HepG2 (cell line): ENCODE measurements around the gene NAP1L4. TPM values are rescaled to one million over a fixed set of nuclear protein-coding genes. Genes with fewer than 3 reads are reported as not detected.

ENCODE experiments used
- ATAC-seq: fragments of 200-7000 bp; cut with Tn5 transposase; 3 replicates; pipeline ENCODE4 v1.9.1; 2020; ENCODE audit warnings: mild to moderate bottlenecking, moderate library complexity
- BruUV-seq: library from RNA; stranded (reverse); fragments of 400-500 nt; replicated peaks from 2 replicates; lab custom pipeline; 2021; lab: Mats Ljungman, UMichigan
- CTCF ChIA-PET: fragments of 300-600 bp; formaldehyde crosslinking; extraction: SDS; loops from one replicate; lab custom pipeline; 2021; ENCODE audit warnings: low total read pairs, inconsistent platforms, low intra/inter-chr PET ratio; lab: Yijun Ruan, JAX
- POLR2A ChIA-PET: fragments of 350-600 bp; sonication (Branson Sonifier 250); formaldehyde crosslinking; loops from one replicate; lab custom pipeline; 2020; ENCODE audit warnings: antibody characterized with exemption, inconsistent platforms; lab: Yijun Ruan, JAX
- DNase-seq: peaks from one replicate; pipeline ENCODE4 v3.0.0-alpha.2; 2015; ENCODE audit warnings: low spot score
- FAIRE-seq: peaks from 3 replicates; lab custom pipeline; 2011; peaks lifted over from hg19 to GRCh38; lab: Jason Lieb, UNC
- H2AFZ ChIP-seq: one replicate; pipeline ENCODE4 v1.6.1; 2011; ENCODE audit warnings: low read length, inconsistent platforms
- H3K27ac ChIP-seq: fragments of 300-600 bp; 3 replicates; pipeline ENCODE4 v1.8.0; 2011; ENCODE audit warnings: mixed run types, mild to moderate bottlenecking, mixed read lengths, low read length, inconsistent platforms; ENCODE audit not compliant: insufficient read depth; ENCODE audit errors: extremely low read length
- H3K27me3 ChIP-seq, 2 experiments: fragments of 200-600 bp in 1 of 2; 2 replicates in 1 of 2; 3 replicates in 1 of 2; pipeline versions ENCODE4 v1.6.0 to v1.8.0; 2011; ENCODE audit warnings: low read length in 2 of 2, mild to moderate bottlenecking in 2 of 2, moderate library complexity in 2 of 2, inconsistent platforms in 1 of 2; ENCODE audit not compliant: insufficient read depth in 2 of 2, control insufficient read depth in 1 of 2
- H3K36me3 ChIP-seq, 2 experiments: fragments of 200-600 bp in 1 of 2; replicated peaks in 1 of 2; 2 replicates in 1 of 2; 3 replicates in 1 of 2; pipeline versions ENCODE4 v1.5.1 to v1.8.0; 2011; ENCODE audit warnings: low read length in 2 of 2, inconsistent platforms in 1 of 2; ENCODE audit not compliant: insufficient read depth in 2 of 2, control insufficient read depth in 1 of 2
- H3K4me1 ChIP-seq: 2 replicates; pipeline ENCODE4 v1.5.1; 2012; ENCODE audit warnings: low read length, inconsistent platforms; ENCODE audit not compliant: insufficient read depth
- H3K4me2 ChIP-seq: 2 replicates; pipeline ENCODE4 v1.6.0; 2011; ENCODE audit warnings: low read depth, low read length, inconsistent platforms
- H3K4me3 ChIP-seq, 3 experiments: fragments of 200-600 bp in 1 of 3; sonication (generic), shearing (Covaris generic) in 1 of 3; replicated peaks in 1 of 3; 2 replicates each; pipeline ENCODE4 v1.5.1; 2011 to 2016; ENCODE audit warnings: low read length in 3 of 3, inconsistent platforms in 2 of 3, low read depth in 2 of 3, mild to moderate bottlenecking in 2 of 3, control low read depth in 1 of 3, mixed read lengths in 1 of 3; ENCODE audit not compliant: insufficient read depth in 1 of 3
- H3K79me2 ChIP-seq: one replicate; pipeline ENCODE4 v1.6.1; 2011; ENCODE audit warnings: low read length, inconsistent platforms; ENCODE audit not compliant: insufficient read depth
- H3K9ac ChIP-seq: 2 replicates; pipeline ENCODE4 v1.6.0; 2011; ENCODE audit warnings: mild to moderate bottlenecking, low read depth, low read length, inconsistent platforms; ENCODE audit not compliant: insufficient read depth
- H3K9me3 ChIP-seq: 2 replicates; pipeline ENCODE4 v1.5.1; 2012; ENCODE audit warnings: mild to moderate bottlenecking, low read length
- H4K20me1 ChIP-seq: 2 replicates; pipeline ENCODE4 v1.6.0; 2011; ENCODE audit warnings: inconsistent platforms, mild to moderate bottlenecking, low read length, moderate library complexity; ENCODE audit not compliant: insufficient read depth
- CEBPB ChIP-seq: IDR thresholded peaks from 2 replicates; pipeline ENCODE4 v1.6.1; 2011; ENCODE audit warnings: low read depth, low read length, improper control_type of control experiment, borderline replicate concordance
- ETV6 ChIP-seq: sonication (generic); formaldehyde crosslinking; conservative IDR thresholded peaks from 2 replicates; pipeline ENCODE4 v1.4.0; 2020; ENCODE audit warnings: missing genetic modification reagents
- GATAD2A ChIP-seq: IDR thresholded peaks from 2 replicates; pipeline ENCODE4 v1.6.1; 2016
- MEIS1 ChIP-seq: sonication (generic); formaldehyde crosslinking; IDR thresholded peaks from 2 replicates; pipeline ENCODE4 v1.9.0; 2021; ENCODE audit warnings: mild to moderate bottlenecking, missing genetic modification reagents, moderate library complexity, borderline replicate concordance
- NAIF1 ChIP-seq: sonication (generic); formaldehyde crosslinking; IDR thresholded peaks from 2 replicates; pipeline ENCODE4 v1.5.0; 2020; ENCODE audit warnings: mild to moderate bottlenecking, missing genetic modification reagents, borderline replicate concordance
- NR2F2 ChIP-seq: IDR thresholded peaks from 2 replicates; pipeline ENCODE4 v1.6.1; 2012; ENCODE audit warnings: low read depth, inconsistent platforms, borderline replicate concordance
- PAX8 ChIP-seq: sonication (generic); formaldehyde crosslinking; IDR thresholded peaks from 2 replicates; pipeline ENCODE4 v1.8.0; 2022; ENCODE audit warnings: mild to moderate bottlenecking, missing genetic modification reagents, borderline replicate concordance
- PCBP2 ChIP-seq: fragments of 200-400 bp; formaldehyde crosslinking; optimal IDR thresholded peaks from 2 replicates; pipeline ENCODE3; 2018; ENCODE audit warnings: low read length, low read depth; ENCODE audit not compliant: poor library complexity, severe bottlenecking
- PHF20 ChIP-seq: sonication (generic); formaldehyde crosslinking; IDR thresholded peaks from 2 replicates; pipeline ENCODE4 v1.5.0; 2020; ENCODE audit warnings: mild to moderate bottlenecking, missing genetic modification reagents
- RAD21 ChIP-seq: fragments of 450-650 bp; formaldehyde crosslinking; IDR thresholded peaks from 2 replicates; pipeline ENCODE4 v1.5.0; 2020; ENCODE audit warnings: mild to moderate bottlenecking
- RARA ChIP-seq: IDR thresholded peaks from 2 replicates; pipeline ENCODE4 v1.6.1; 2016; ENCODE audit warnings: missing genetic modification reagents, missing compliant biosample characterization
- TOE1 ChIP-seq: sonication (generic); formaldehyde crosslinking; IDR thresholded peaks from 2 replicates; pipeline ENCODE4 v1.4.0; 2020; ENCODE audit warnings: mild to moderate bottlenecking, missing genetic modification reagents
- ZNF10 ChIP-seq: sonication (generic); formaldehyde crosslinking; IDR thresholded peaks from 2 replicates; pipeline ENCODE4 v1.4.0; 2020; ENCODE audit warnings: mild to moderate bottlenecking, low read depth, missing genetic modification reagents, borderline replicate concordance
- ZNF446 ChIP-seq: sonication (generic); formaldehyde crosslinking; IDR thresholded peaks from 2 replicates; pipeline ENCODE4 v1.5.0; 2020; ENCODE audit warnings: mild to moderate bottlenecking, missing genetic modification reagents
- ZNF724P ChIP-seq: sonication (generic); formaldehyde crosslinking; IDR thresholded peaks from 2 replicates; pipeline ENCODE4 v1.8.0; 2022; ENCODE audit warnings: missing genetic modification reagents, borderline replicate concordance
- ZSCAN12 ChIP-seq: sonication (generic); formaldehyde crosslinking; IDR thresholded peaks from 2 replicates; pipeline ENCODE4 v1.9.0; 2021; ENCODE audit warnings: mild to moderate bottlenecking, missing genetic modification reagents
- WGBS: methylation state at CpG from one replicate; pipeline ENCODE4 v1.1.6; 2017; ENCODE audit warnings: low lambda C conversion rate; 5-methylcytosine and 5-hydroxymethylcytosine counted together
- in situ Hi-C: cut with HindIII; loops from 2 replicates; pipeline ENCODE4 v1.10.0; 2017; ENCODE audit warnings: low pct_unique_long_range_greater_than_20kb; ENCODE audit not compliant: extremely low pct_ligation_motif_present
- intact Hi-C: fragments of 100-400 bp; cut with micrococcal nuclease; formaldehyde crosslinking; loops from one replicate; pipeline ENCODE4 v1.10.0; 2022; ENCODE audit not compliant: unreplicated experiment
- polyA plus RNA-seq, 8 experiments: library from polyadenylated mRNA; depleted of rRNA in 3 of 8; stranded (reverse) in 7 of 8; unstranded in 1 of 8; fragments of >200 nt; fragmentation: Illumina TruSeq in 4 of 8; extraction: Trizol in 4 of 8; gene quantifications; 2 replicates each; pipeline versions ENCODE4 v1.2.1 to v1.2.3, GENCODE V29; 2011 to 2016; ENCODE audit warnings: low read depth in 4 of 8, missing spikeins in 1 of 8, mixed read lengths in 1 of 8; ENCODE audit not compliant: insufficient read depth in 1 of 8
- total RNA-seq, 5 experiments: library from RNA; depleted of rRNA; stranded (reverse); fragments of >200 nt; fragmentation: Illumina TruSeq; extraction: Trizol; gene quantifications; 2 replicates each; pipeline ENCODE4 v1.2.3, GENCODE V29; 2016; ENCODE audit warnings: low read depth in 1 of 5
- TF ChIP-seq, protein P1 (sequence below): sonication (generic); formaldehyde crosslinking; IDR thresholded peaks from 2 replicates; pipeline ENCODE4 v1.8.0; 2022; ENCODE audit warnings: missing genetic modification reagents, mild to moderate bottlenecking, inconsistent platforms, borderline replicate concordance

Gene NAP1L4
- total and polyA plus RNA-seq, 2 of the 13 experiments (the other 11 are each of a cell fraction or from before 2014, with no cell fraction given): 64.0 to 186 TPM

DNA sequence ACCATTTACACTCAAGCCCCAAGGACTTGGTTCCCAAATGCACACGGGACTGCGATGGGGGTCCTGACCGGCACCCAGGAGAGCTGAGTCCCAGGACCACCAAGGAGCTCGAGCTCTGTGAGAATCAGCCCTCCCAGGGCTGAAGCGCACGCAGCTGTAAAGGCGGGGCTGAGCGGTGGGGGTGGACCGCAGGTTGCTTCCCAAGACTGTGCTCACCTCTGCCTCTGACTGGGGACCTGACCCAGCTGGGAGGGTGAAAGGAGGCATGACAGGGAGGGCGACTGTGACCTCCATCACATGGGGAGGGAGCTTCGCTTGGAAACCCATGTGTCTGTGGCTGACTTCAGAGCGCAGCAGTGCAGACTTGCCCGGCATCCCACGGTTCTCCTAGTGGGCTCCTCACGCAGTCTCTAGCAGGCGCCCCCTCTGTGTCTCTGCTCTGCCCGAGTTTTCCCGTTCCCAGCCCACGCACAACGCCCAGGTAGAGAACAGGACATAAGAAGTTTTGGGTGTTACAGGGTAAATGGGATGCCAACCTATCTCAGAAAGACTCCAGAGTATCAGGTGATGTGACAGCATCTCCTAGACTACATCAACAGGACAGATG is 15.4 kb upstream of the NAP1L4 start:
- Histone ChIP-seq H3K4me3 (no peak overlapping the region), H4K20me1 (no peaks in the 10 kb centered on the region)
- no peak for FAIRE-seq
- no peak for ATAC-seq
- CTCF ChIA-PET: no interaction called here
- TF ChIP-seq, protein P1, sequence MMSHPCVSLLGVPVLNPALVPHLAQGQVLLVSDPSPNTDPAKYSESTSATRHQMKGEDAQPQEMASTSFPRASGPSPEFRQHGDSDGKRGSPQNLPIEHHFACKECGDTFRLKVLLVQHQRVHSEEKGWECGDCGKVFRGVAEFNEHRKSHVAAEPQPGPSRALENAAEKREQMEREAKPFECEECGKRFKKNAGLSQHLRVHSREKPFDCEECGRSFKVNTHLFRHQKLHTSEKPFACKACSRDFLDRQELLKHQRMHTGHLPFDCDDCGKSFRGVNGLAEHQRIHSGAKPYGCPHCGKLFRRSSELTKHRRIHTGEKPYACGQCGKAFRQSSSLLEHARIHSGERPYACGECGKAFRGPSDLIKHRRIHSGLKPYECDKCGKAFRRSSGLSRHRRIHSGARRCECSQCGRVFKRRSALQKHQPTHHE (CRISPR knock-in tag): no peak
- TF ChIP-seq PAX8 (CRISPR knock-in tag): no peak
- TF ChIP-seq PCBP2: no peak
- TF ChIP-seq RAD21 (CRISPR knock-in tag): no peak
- TF ChIP-seq, all 625 proteins: peak for 0
- Histone ChIP-seq H2AFZ (no peak overlapping the region), H3K9ac (no peak overlapping the region), H3K27me3 (no peaks in the 10 kb centered on the region; a peak in 1 of 5 replicates), H3K4me1 (no peaks in the 10 kb centered on the region), H3K9me3 (no peaks in the 10 kb centered on the region), H3K36me3 (peaks cover 22 to 66% of the 10 kb centered on the region in 2 experiments; a peak in 4 of 5 replicates), H3K4me2 (no peak overlapping the region), H3K27ac (no peak overlapping the region), H3K79me2 (no peaks in the 10 kb centered on the region)
- no peak for DNase-seq
- no TSS peak for BruUV-seq
- WGBS: 95% methylated on average over 19 of the region's 20 CpGs
- in situ Hi-C loops: no loop called here
- POLR2A ChIA-PET: no interaction called here
- intact Hi-C loops: no loop called here

DNA sequence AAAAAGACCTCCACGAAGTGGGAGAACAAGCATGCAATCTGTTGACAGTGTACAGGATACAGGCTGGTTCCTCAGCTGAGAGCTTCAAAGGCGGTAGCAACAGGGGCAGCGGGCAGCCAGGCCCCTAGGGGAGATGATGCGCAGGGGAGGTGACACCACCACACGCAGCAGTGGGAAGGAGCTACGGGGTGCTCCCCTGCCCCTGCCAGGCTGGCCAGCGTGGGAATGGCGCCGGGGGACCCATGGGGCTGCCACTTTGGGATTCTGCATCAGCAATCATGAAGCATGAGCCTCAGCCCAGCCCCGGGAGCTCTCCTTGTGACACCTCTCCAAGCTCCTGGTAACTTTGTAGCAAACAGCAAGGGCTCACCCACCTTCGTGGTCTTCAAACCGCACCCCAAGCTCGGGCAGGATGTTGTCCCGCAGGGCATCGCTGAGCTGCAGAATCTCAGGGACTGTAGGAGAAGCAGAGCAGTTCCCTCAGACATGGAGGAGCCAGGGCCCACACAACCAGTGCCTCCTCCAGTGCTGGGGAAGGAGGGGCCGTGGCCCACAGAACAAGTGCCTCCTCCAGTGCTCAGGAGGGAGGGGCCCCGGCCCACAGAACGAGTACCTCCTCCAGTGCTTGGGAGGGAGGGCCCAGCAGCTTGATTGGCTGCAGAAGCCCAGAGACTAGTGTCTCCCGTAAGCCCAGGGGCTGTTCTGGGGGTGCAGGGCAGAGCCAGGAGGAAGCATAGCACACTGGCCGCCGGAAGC is 14.6 kb upstream of the NAP1L4 start:
- intact Hi-C loops (no loop called here), in situ Hi-C loops (no loop called here)
- no peak for ATAC-seq
- Histone ChIP-seq H3K27me3 (no peaks in the 10 kb centered on the region; a peak in 1 of 5 replicates), H2AFZ (no peak overlapping the region), H3K36me3 (peaks cover 25 to 64% of the 10 kb centered on the region in 2 experiments; a peak in 4 of 5 replicates), H3K4me1 (no peaks in the 10 kb centered on the region), H3K9me3 (no peaks in the 10 kb centered on the region), H3K9ac (no peak overlapping the region), H3K79me2 (no peaks in the 10 kb centered on the region), H3K4me3 (no peak overlapping the region), H3K27ac (no peak overlapping the region), H3K4me2 (no peak overlapping the region), H4K20me1 (no peaks in the 10 kb centered on the region)
- 99% methylated on average over 9 of the region's 21 CpGs for WGBS
- no peak for DNase-seq
- TF ChIP-seq ZNF724P (CRISPR knock-in tag): no peak
- TF ChIP-seq CEBPB: no peak
- no peak for TF ChIP-seq NR2F2
- no peak for TF ChIP-seq ZNF446 (CRISPR knock-in tag)
- no peak for TF ChIP-seq ETV6
- no peak for TF ChIP-seq GATAD2A
- TF ChIP-seq RARA: no peak
- TF ChIP-seq ZNF10 (CRISPR knock-in tag): no peak
- no peak for TF ChIP-seq PHF20 (CRISPR knock-in tag)
- no peak for TF ChIP-seq TOE1 (CRISPR knock-in tag)
- TF ChIP-seq MEIS1 (CRISPR knock-in tag): no peak
- TF ChIP-seq ZSCAN12 (CRISPR knock-in tag): no peak
- TF ChIP-seq NAIF1 (CRISPR knock-in tag): no peak
- CTCF ChIA-PET: no interaction called here
- POLR2A ChIA-PET: no interaction called here
- FAIRE-seq: no peak
- BruUV-seq: no TSS peak
